ENCODE results near the gene CENPE.
"Not testable (repeated sequence)": the region's sequence is repeated elsewhere in the genome, so short reads cannot be mapped to it uniquely, and the experiment has no call there.

The CENPE gene

GRCh38 chr4:103198111-103198765, at the start of gene CENPE:
CENPE (minus strand) TSS chr4:103198343; CDS start chr4:103198319, 24 bp downstream.
- DNase-seq: peak; percentile 89 to 94 (median 94)

- no peak for DNase-seq
These were observed 46.1 kb upstream of the CENPE start for GRCh38 chr4:103244251-103244650.

GRCh38 chr4:103230938-103231337, 32.8 kb upstream of the CENPE start:
- not testable (repeated sequence) for DNase-seq

GRCh38 chr4:103223556-103223955, 25.4 kb upstream of the CENPE start:
- not testable (repeated sequence) for DNase-seq

- DNase-seq: no peak
These were observed 9.5 kb upstream of the CENPE start for GRCh38 chr4:103207673-103208072.

- no peak for DNase-seq
These were observed 6.0 kb upstream of the CENPE start for GRCh38 chr4:103204111-103204510.

- DNase-seq: no peak
These were observed 3.6 kb upstream of the CENPE start for GRCh38 chr4:103201724-103202123.

- DNase-seq: no peak
These were observed 3.1 kb upstream of the CENPE start for GRCh38 chr4:103201253-103201652.

GRCh38 chr4:103199009-103199408, 866 bp upstream of the CENPE start:
- no peak for DNase-seq

- DNase-seq: peak in 1 of 3 donors; percentile 30
These were observed 405 bp downstream of the CENPE start for GRCh38 chr4:103197765-103198110.

- DNase-seq: no peak
These were observed 4.7 kb downstream of the CENPE start for GRCh38 chr4:103193457-103193856.

GRCh38 chr4:103171006-103171405, 27.1 kb downstream of the CENPE start:
- DNase-seq: no peak

- not testable (repeated sequence) for DNase-seq
These were observed 28.4 kb downstream of the CENPE start for GRCh38 chr4:103169750-103170149.

GRCh38 chr4:103168993-103169392, 29.1 kb downstream of the CENPE start:
- no peak for DNase-seq

GRCh38 chr4:103162176-103162575, 36.0 kb downstream of the CENPE start:
- no peak for DNase-seq

- no peak for DNase-seq
These were observed 39.4 kb downstream of the CENPE start for GRCh38 chr4:103158760-103159159.

- DNase-seq: peak; percentile 9 to 63 (median 53)
These were observed 42.0 kb downstream of the CENPE start for GRCh38 chr4:103156106-103156505.

- no peak for DNase-seq
These were observed 45.8 kb downstream of the CENPE start for GRCh38 chr4:103152381-103152780.

GRCh38 chr4:103150677-103151076, 47.5 kb downstream of the CENPE start:
- DNase-seq: no peak

- DNase-seq: no peak
These were observed 53.2 kb downstream of the CENPE start for GRCh38 chr4:103144926-103145325.

GRCh38 chr4:103137446-103137827, 60.7 kb downstream of the CENPE start:
- no peak for DNase-seq

GRCh38 chr4:103136671-103137445, 61.3 kb downstream of the CENPE start:
- DNase-seq: no peak

GRCh38 chr4:103129174-103129573, 69.0 kb downstream of the CENPE start:
- DNase-seq: no peak

- DNase-seq: peak; percentile 21 to 52 (median 41)
These were observed 72.0 kb downstream of the CENPE start for GRCh38 chr4:103126126-103126525.

GRCh38 chr4:103123114-103123513, 75.0 kb downstream of the CENPE start:
- no peak for DNase-seq

Measured in suppressor macrophage treated with lipopolysaccharide for 1 hour (primary cell).